Cardiac muscle cell (in vitro differentiated cells and primary cell): Measurements from ENCODE around the gene RAB7B. TPM values are rescaled to one million over a fixed set of nuclear protein-coding genes. Genes with fewer than 3 reads are reported as not detected.

Experiments used
- DNase-seq, 2 donors: peaks; one replicate each; pipeline versions ENCODE4 v3.0.0 to v3.0.0-alpha.2; 2010 to 2017; ENCODE audit warnings: low read depth in 1 of 2, low spot score in 1 of 2
- H3K27ac ChIP-seq: fragments of 200-600 bp; sonication (generic); 2 replicates; pipeline ENCODE4 v1.5.1; 2016
- H3K27me3 ChIP-seq: fragments of 200-600 bp; sonication (generic); 2 replicates; pipeline ENCODE4 v1.6.0; 2016; ENCODE audit warnings: control low read depth
- H3K36me3 ChIP-seq: fragments of 200-600 bp; sonication (generic); 2 replicates; pipeline ENCODE4 v1.5.1; 2016; ENCODE audit warnings: control low read depth
- H3K4me1 ChIP-seq: fragments of 200-600 bp; sonication (generic); 2 replicates; pipeline ENCODE4 v1.8.1; 2017; ENCODE audit warnings: low read depth, mild to moderate bottlenecking, mixed run types
- H3K4me3 ChIP-seq: fragments of 200-600 bp; sonication (generic); 2 replicates; pipeline ENCODE4 v1.5.1; 2016; ENCODE audit warnings: mild to moderate bottlenecking
- H3K9me3 ChIP-seq: fragments of 200-600 bp; sonication (generic); 2 replicates; pipeline ENCODE4 v1.5.1; 2017; ENCODE audit warnings: low read depth, mild to moderate bottlenecking, control low read depth
- polyA plus RNA-seq: library from polyadenylated mRNA; unstranded; fragments of >200 nt; fragmentation: Nextera tagmentation; extraction: Ambion mirVana; gene quantifications from 2 replicates; pipeline ENCODE4 v1.2.1, GENCODE V29; 2016
- total RNA-seq: library from RNA; depleted of rRNA; stranded (reverse); fragments of >200 nt; gene quantifications from 2 replicates; pipeline ENCODE4 v1.2.3, GENCODE V29; 2016
- TF ChIP-seq, protein P1 (sequence below): IDR thresholded peaks from 2 replicates; pipeline ENCODE4 v1.5.1; 2012; ENCODE audit warnings: low read depth, mild to moderate bottlenecking, low read length

Gene RAB7B
- total and polyA plus RNA-seq, 2 experiments from 2014 or later, result 1.2 to 2.2 TPM

DNA sequence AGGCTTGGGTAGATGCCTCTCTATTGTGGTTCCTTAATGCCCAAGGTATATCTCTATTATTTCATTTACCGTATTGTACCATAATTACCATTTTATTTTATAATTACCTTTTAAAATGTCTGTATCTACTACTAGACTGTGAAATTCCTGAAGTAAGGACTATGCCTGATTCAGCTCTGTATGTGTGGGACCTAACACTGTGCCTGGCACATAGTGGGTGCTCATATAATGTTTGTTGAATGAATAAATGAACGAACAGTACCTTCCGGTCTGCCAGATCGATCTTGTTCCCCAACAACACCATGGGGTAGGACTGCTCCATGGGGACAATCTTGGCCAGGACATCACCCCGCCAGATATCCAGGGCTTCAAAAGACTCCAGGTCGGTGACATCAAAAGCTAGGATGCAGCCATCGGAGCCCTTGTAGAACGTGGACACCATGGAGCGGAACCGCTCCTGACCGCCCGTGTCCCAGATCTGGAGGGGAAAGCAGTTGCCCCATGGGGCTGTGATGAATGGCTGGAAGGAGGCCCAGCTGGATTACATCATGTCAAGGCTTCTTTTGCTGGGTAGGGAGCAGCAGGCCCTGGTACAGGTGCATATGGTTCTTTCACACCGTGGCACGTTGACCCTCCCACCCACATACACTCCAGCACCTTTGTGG lies 10.8 kb downstream of the RAB7B start:
- Histone ChIP-seq H3K4me1 (no peaks in the 10 kb centered on the region), H3K4me3 (no peak overlapping the region), H3K27ac (no peak overlapping the region), H3K27me3 (no peaks in the 10 kb centered on the region), H3K36me3 (no peaks in the 10 kb centered on the region), H3K9me3 (no peaks in the 10 kb centered on the region)
- no peak for DNase-seq
- TF ChIP-seq, protein P1, sequence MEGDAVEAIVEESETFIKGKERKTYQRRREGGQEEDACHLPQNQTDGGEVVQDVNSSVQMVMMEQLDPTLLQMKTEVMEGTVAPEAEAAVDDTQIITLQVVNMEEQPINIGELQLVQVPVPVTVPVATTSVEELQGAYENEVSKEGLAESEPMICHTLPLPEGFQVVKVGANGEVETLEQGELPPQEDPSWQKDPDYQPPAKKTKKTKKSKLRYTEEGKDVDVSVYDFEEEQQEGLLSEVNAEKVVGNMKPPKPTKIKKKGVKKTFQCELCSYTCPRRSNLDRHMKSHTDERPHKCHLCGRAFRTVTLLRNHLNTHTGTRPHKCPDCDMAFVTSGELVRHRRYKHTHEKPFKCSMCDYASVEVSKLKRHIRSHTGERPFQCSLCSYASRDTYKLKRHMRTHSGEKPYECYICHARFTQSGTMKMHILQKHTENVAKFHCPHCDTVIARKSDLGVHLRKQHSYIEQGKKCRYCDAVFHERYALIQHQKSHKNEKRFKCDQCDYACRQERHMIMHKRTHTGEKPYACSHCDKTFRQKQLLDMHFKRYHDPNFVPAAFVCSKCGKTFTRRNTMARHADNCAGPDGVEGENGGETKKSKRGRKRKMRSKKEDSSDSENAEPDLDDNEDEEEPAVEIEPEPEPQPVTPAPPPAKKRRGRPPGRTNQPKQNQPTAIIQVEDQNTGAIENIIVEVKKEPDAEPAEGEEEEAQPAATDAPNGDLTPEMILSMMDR, result no peak

DNA sequence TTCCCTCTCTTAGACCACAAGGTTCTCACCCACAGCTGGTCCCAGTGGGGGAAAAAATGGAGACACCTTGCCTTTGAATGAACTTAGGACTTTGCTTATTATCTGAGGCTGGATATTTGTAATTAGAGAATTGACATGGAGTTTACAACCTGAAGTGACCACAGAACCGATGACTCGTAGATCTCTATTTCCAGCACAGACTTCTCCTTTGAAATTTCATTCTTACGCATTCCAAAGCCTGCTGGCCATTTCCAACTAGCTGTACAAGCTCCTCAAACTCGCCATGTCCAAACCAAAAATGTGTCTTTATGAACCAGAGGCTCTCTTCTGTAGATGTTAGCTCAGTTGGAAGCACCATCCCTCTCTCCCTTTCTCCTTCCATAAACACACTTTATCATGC lies 12.0 kb downstream of the RAB7B start:
- Histone ChIP-seq H3K27me3 (no peaks in the 10 kb centered on the region), H3K27ac (no peak overlapping the region), H3K4me1 (peaks cover 7% of the 10 kb centered on the region), H3K4me3 (no peak overlapping the region), H3K9me3 (no peaks in the 10 kb centered on the region), H3K36me3 (no peaks in the 10 kb centered on the region)
- peak in 1 of 2 donors; percentile 35 for DNase-seq
- TF ChIP-seq, protein P1, result no peak

DNA sequence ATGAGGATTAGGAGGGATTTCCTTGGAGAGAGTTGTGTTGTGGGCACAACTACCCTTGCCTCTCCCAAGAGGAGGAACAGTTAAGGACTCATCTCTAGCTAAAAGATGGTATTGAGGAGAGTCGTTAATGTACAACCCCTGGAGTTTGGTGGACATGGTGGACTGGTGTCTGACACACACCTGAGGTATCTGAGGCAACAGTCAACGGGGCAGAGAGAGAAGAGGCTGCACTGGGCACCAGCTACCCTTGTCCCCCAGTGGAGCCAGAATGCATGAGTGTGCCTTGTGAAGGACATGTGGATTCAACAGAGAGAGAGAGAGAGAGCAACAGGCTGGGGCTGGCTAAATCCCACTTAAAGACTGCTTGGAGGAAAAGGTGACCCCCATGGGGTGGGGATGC lies 13.0 kb downstream of the RAB7B start:
- H3K4me1 ChIP-seq, result peaks cover 8% of the 10 kb centered on the region
- H3K9me3 ChIP-seq, result no peaks in the 10 kb centered on the region
- H3K4me3 ChIP-seq, result no peak overlapping the region
- H3K36me3 ChIP-seq, result no peaks in the 10 kb centered on the region
- TF ChIP-seq, protein P1, result no peak
- no peak for DNase-seq
- no peaks in the 10 kb centered on the region for H3K27me3 ChIP-seq
- no peak overlapping the region for H3K27ac ChIP-seq

DNA sequence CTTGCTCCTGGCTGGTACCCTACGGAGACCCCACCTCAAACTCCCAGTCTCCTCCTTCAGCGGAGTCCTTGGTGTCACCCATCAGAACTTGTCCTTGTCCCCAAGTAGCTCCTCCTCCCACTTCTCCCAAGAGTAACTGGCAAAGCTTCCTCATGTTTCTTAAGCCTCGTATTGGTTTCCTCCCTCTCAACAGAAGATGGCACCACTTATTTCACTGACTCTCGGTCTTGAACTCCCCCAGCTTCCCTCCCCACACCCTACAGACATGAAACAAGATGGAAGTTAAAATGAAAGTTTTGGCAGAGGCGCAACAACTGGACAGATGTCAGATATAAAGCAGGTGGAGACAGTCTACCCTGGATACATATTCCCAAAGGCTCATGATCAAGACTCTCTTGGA lies 13.4 kb downstream of the RAB7B start:
- no peak overlapping the region for H3K27ac ChIP-seq
- H3K9me3 ChIP-seq, result no peaks in the 10 kb centered on the region
- TF ChIP-seq, protein P1, result no peak
- no peak for DNase-seq
- no peaks in the 10 kb centered on the region for H3K27me3 ChIP-seq
- H3K4me3 ChIP-seq, result no peak overlapping the region
- peaks cover 13% of the 10 kb centered on the region for H3K4me1 ChIP-seq
- no peaks in the 10 kb centered on the region for H3K36me3 ChIP-seq

DNA sequence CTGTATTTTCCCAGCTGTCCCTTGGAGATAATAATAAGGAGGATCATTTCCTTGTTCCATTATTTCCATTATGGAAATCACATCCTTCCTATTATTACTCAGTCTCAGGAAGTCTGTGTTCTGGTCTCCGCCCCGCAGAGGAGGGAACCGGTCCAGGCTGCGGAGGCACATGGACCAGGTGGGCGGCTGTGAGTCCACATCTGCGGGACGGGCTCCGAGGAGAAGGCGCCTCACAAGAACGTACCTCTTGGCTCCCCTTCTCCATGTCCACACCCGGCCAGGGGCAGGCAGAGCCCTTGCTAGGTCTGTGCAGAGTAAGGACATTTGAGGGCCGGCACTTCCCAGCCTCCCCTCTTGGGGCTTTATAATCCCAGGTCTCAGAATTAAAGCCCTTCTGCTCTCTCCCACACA lies 14.6 kb downstream of the RAB7B start:
- no peak overlapping the region for H3K27ac ChIP-seq
- H3K27me3 ChIP-seq, result no peaks in the 10 kb centered on the region
- H3K9me3 ChIP-seq, result no peaks in the 10 kb centered on the region
- H3K4me1 ChIP-seq, result peaks cover 19% of the 10 kb centered on the region
- H3K36me3 ChIP-seq, result no peaks in the 10 kb centered on the region
- no peak overlapping the region for H3K4me3 ChIP-seq
- DNase-seq, result no peak
- TF ChIP-seq, protein P1, result no peak
